Left ventricle myocardium inferior (tissue), 1 donor: ENCODE data around the gene AKT1S1. TPM values are rescaled to one million over a fixed set of nuclear protein-coding genes. Genes with fewer than 3 reads are reported as not detected.

Source experiments
- DNase-seq: peaks from one replicate; pipeline ENCODE4 v3.0.0-alpha.2; 2020
- H3K27ac ChIP-seq: fragments of 200-600 bp; replicated peaks from 2 replicates; pipeline ENCODE4 v1.8.0; 2021
- H3K27me3 ChIP-seq: fragments of 200-600 bp; 2 replicates; pipeline ENCODE4 v1.8.0; 2021; ENCODE audit warnings: low read depth
- H3K36me3 ChIP-seq: fragments of 200-600 bp; 2 replicates; pipeline ENCODE4 v1.8.0; 2021
- H3K4me1 ChIP-seq: fragments of 200-600 bp; 2 replicates; pipeline ENCODE4 v1.8.0; 2021
- H3K4me3 ChIP-seq: fragments of 200-600 bp; 2 replicates; pipeline ENCODE4 v1.8.0; 2021; ENCODE audit warnings: mild to moderate bottlenecking, moderate library complexity
- H3K9me3 ChIP-seq: fragments of 200-600 bp; replicated peaks from 2 replicates; pipeline ENCODE4 v1.8.0; 2021
- CTCF ChIP-seq: fragments of 200-600 bp; IDR thresholded peaks from 2 replicates; pipeline ENCODE4 v1.8.0; 2021; ENCODE audit warnings: antibody characterized with exemption, mild to moderate bottlenecking, borderline replicate concordance
- intact Hi-C: fragments of 100-400 bp; cut with micrococcal nuclease; formaldehyde crosslinking; loops from one replicate; pipeline ENCODE4 v1.11.0; 2022
- total RNA-seq: library from RNA; stranded (reverse); fragmentation: NEBNext Ultra II Directional; extraction: Animal tissue kit (Norgen Biotek cat#: 25700); gene quantifications from one replicate; pipeline ENCODE4 v1.2.1, GENCODE V29; 2021
- donor health status: DM: no; HTN: yes; CAD: no; lungs with severe emphysema.

AKT1S1 gene
- total RNA-seq, 1 donor from 2014 or later, result 36.0 TPM

- no peak for TF ChIP-seq CTCF
- no peak for DNase-seq
- Histone ChIP-seq H3K27me3 (no peaks in the 10 kb centered on the region), H3K36me3 (peaks cover 91% of the 10 kb centered on the region), H3K27ac (peak overlapping the region; percentile 60), H3K4me3 (no peak overlapping the region), H3K4me1 (peaks cover 35% of the 10 kb centered on the region), H3K9me3 (no peaks in the 10 kb centered on the region)
- intact Hi-C loops, result no loop called here
Observed at GRCh38 chr19:49860336-49861102, 16.6 kb downstream of the AKT1S1 start.

GRCh38 chr19:49859682-49860335 is 17.3 kb downstream of the AKT1S1 start:
- no peaks in the 10 kb centered on the region for H3K9me3 ChIP-seq
- DNase-seq, result no peak
- intact Hi-C loops, result no loop called here
- H3K27me3 ChIP-seq, result no peaks in the 10 kb centered on the region
- H3K27ac ChIP-seq, result no peak overlapping the region
- TF ChIP-seq CTCF, result no peak
- H3K36me3 ChIP-seq, result peaks cover 96% of the 10 kb centered on the region
- H3K4me3 ChIP-seq, result no peak overlapping the region
- peaks cover 33% of the 10 kb centered on the region for H3K4me1 ChIP-seq

GRCh38 chr19:49858088-49858985 is 18.8 kb downstream of the AKT1S1 start:
- intact Hi-C loops, result no loop called here
- H3K36me3 ChIP-seq, result peaks cover 87% of the 10 kb centered on the region
- H3K9me3 ChIP-seq, result no peaks in the 10 kb centered on the region
- no peak for DNase-seq
- H3K27me3 ChIP-seq, result no peaks in the 10 kb centered on the region
- no peak overlapping the region for H3K27ac ChIP-seq
- no peak overlapping the region for H3K4me3 ChIP-seq
- peaks cover 27% of the 10 kb centered on the region for H3K4me1 ChIP-seq
- TF ChIP-seq CTCF, result no peak

- H3K36me3 ChIP-seq, result peaks cover 83% of the 10 kb centered on the region
- H3K27me3 ChIP-seq, result no peaks in the 10 kb centered on the region
- no peaks in the 10 kb centered on the region for H3K9me3 ChIP-seq
- intact Hi-C loops, result no loop called here
- no peak overlapping the region for H3K4me3 ChIP-seq
- no peak for DNase-seq
- H3K4me1 ChIP-seq, result peaks cover 32% of the 10 kb centered on the region
- no peak overlapping the region for H3K27ac ChIP-seq
- TF ChIP-seq CTCF, result no peak
Observed at GRCh38 chr19:49857838-49858087, 19.4 kb downstream of the AKT1S1 start.

GRCh38 chr19:49857061-49857837 is 19.9 kb downstream of the AKT1S1 start:
- H3K27ac ChIP-seq, result no peak overlapping the region
- intact Hi-C loops, result no loop called here
- no peaks in the 10 kb centered on the region for H3K9me3 ChIP-seq
- no peak for TF ChIP-seq CTCF
- H3K4me3 ChIP-seq, result no peak overlapping the region
- no peaks in the 10 kb centered on the region for H3K27me3 ChIP-seq
- peaks cover 37% of the 10 kb centered on the region for H3K4me1 ChIP-seq
- DNase-seq, result no peak
- peaks cover 78% of the 10 kb centered on the region for H3K36me3 ChIP-seq
